Brain microvascular endothelial cell (primary cell): Measurements from ENCODE around the gene CEP192.

Source experiments
- DNase-seq: peaks from one replicate; pipeline ENCODE4 v3.0.0-alpha.2; 2020
- H3K27ac ChIP-seq: fragments of 250-450 bp; sonication (Bioruptor Pico); 2 replicates; pipeline ENCODE4 v1.5.1; 2020; ENCODE audit warnings: mild to moderate bottlenecking, moderate library complexity
- H3K27me3 ChIP-seq: fragments of 250-450 bp; sonication (Bioruptor Pico); replicated peaks from 2 replicates; pipeline ENCODE4 v1.5.1; 2020; ENCODE audit warnings: mild to moderate bottlenecking
- H3K36me3 ChIP-seq: fragments of 250-450 bp; sonication (Bioruptor Pico); replicated peaks from 2 replicates; pipeline ENCODE4 v1.5.1; 2020; ENCODE audit warnings: mild to moderate bottlenecking
- H3K4me3 ChIP-seq: 2 replicates; pipeline ENCODE4 v1.5.1; 2011; ENCODE audit warnings: low read depth, mild to moderate bottlenecking, control low read depth, low read length, moderate library complexity
- in situ Hi-C: cut with HindIII; loops from 2 replicates; pipeline ENCODE4 v1.10.0; 2017; ENCODE audit warnings: low sequenced_read_pairs, low pct_ligation_motif_present
- TF ChIP-seq, protein P1 (sequence below): IDR thresholded peaks from 2 replicates; pipeline ENCODE4 v1.5.1; 2011; ENCODE audit warnings: low read depth, mild to moderate bottlenecking, moderate library complexity, low read length, control low read depth, inconsistent platforms; ENCODE audit errors: missing control alignments

The CEP192 gene

DNA sequence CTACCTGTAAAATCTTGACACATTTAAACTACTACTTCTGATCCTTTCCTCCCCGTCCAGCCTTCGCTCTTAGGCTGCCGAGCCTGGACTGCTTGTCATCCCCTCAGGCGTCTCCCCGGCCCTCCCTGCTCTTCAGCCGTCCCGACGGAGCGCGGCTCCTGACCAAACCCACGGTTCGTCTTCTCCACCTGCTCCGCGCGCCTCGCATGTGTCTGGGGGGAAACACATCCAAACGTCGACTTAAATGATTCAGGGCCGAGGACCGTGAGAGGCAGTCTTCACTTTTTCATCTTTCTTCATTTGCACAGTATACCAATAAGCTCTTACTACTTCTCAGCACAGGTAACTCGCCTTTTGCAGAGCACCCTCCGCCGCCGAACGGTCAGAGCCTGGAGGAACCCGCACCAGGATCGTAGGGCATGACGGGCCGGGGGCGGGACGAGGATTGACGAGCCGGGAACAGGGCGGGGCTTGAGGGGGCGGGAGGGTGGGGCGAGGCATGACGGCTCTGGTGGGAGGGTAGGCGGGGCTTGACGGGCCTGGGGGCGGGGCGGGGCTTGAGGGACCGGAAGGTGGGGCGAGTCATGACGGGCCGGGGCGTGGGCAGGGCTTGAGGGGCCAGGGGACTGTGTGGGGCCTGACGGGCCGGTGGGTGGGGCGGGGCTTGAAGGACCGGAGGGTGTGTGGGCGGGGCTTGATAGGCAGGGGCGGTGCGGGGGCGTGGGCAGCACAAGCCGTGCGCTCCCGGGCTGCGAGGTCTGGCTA, 43.7 kb upstream of the CEP192 start, which contains the start of gene SEH1L:
Gene SEH1L, plus strand, starts transcription at position 727 of the 765 bp plus-strand sequence. CDS start 111 bp downstream, outside the sequence.
- Histone ChIP-seq H3K4me3 (peak within 1 kb of the TSS; percentile 82), H3K36me3 (no peaks in the 10 kb centered on the region), H3K27ac (peak within 1 kb of the TSS; percentile 97), H3K27me3 (no peaks in the 10 kb centered on the region)
- peak; percentile 97 for DNase-seq
- TF ChIP-seq, protein P1, sequence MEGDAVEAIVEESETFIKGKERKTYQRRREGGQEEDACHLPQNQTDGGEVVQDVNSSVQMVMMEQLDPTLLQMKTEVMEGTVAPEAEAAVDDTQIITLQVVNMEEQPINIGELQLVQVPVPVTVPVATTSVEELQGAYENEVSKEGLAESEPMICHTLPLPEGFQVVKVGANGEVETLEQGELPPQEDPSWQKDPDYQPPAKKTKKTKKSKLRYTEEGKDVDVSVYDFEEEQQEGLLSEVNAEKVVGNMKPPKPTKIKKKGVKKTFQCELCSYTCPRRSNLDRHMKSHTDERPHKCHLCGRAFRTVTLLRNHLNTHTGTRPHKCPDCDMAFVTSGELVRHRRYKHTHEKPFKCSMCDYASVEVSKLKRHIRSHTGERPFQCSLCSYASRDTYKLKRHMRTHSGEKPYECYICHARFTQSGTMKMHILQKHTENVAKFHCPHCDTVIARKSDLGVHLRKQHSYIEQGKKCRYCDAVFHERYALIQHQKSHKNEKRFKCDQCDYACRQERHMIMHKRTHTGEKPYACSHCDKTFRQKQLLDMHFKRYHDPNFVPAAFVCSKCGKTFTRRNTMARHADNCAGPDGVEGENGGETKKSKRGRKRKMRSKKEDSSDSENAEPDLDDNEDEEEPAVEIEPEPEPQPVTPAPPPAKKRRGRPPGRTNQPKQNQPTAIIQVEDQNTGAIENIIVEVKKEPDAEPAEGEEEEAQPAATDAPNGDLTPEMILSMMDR: no peak
- in situ Hi-C loops: no loop called here

DNA sequence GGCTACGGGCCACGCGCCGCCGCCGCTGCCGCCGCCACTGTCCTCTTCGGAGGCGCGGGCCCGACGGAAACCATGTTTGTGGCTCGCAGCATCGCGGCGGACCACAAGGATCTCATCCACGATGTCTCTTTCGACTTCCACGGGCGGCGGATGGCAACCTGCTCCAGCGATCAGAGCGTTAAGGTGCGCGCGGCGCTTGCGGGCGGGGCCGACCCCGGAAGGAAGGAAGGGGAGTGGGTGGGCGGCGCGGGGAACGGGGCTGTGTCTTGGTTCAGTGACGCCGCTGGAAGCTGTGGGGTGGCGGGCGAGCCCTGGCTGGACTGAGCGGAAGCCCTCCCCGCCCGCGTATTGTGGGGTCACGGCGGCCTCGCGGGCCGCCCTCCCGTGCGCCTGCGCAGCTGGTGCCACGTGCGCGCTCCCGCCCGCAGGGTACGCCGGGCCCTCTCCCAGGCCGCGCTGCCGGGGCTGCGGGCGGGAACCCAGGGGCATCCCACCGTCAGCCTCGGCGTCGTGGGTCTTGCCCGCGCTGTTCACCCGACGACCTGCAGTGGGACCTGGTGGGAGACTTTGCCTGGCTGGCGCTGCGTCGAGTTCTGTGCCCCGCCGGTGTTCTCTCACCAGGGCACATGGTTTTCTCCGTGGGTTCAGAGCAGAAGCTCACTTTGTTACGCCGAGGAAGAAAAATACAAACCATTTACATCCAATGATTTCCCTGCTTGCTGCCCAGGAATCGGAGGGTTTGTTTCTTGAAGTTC, 42.9 kb upstream of the CEP192 start:
- DNase-seq: peak; percentile 92
- in situ Hi-C loops: no loop called here
- Histone ChIP-seq H3K36me3 (peaks cover 1% of the 10 kb centered on the region), H3K27ac (peak overlapping the region; percentile 93), H3K27me3 (no peaks in the 10 kb centered on the region), H3K4me3 (peak overlapping the region; percentile 70)
- TF ChIP-seq, protein P1: no peak

DNA sequence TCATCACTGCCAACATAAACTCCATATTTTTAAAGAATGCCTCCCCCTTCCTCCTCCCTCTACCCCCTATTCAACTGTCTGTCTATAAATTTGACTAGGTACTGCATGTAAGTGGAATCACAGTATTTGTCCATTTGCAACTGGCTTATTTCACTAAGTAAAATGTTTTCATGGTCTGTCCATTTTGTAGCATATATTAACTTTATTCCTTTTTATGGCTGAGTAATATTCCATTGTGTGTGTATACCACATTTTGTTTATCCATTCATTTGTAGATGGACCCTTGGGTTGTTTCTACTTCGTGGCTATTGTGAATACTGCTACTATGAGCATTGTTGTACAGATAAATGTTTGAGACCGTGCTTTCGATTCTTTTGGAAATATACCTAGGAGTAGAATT, 32.7 kb upstream of the CEP192 start:
- no peak overlapping the region for H3K27ac ChIP-seq
- no peak overlapping the region for H3K4me3 ChIP-seq
- in situ Hi-C loops: no loop called here
- H3K27me3 ChIP-seq: no peaks in the 10 kb centered on the region
- DNase-seq: no peak
- TF ChIP-seq, protein P1: no peak
- peaks cover 23% of the 10 kb centered on the region for H3K36me3 ChIP-seq

DNA sequence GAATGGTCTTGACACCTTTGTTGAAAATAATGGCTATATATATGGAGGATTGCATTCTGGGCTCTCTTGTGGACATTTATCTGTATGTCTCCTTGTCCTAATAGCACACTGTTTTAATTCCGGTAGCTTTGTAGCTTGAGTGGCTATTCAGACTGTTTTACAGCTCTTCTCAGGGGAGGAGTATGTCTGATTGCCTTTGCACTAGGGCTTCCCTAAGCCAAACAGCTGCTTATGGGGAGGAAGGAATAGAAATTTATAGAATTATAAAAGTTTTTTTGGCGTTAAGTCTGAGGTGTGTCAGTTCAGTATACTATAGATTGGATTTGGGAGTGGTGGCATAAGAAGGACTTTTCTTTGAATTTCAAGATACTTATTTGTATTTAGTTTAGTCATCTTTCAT, 30.8 kb upstream of the CEP192 start:
- no peaks in the 10 kb centered on the region for H3K27me3 ChIP-seq
- TF ChIP-seq, protein P1: no peak
- H3K27ac ChIP-seq: no peak overlapping the region
- no peak for DNase-seq
- in situ Hi-C loops: no loop called here
- H3K4me3 ChIP-seq: no peak overlapping the region
- H3K36me3 ChIP-seq: peaks cover 25% of the 10 kb centered on the region

DNA sequence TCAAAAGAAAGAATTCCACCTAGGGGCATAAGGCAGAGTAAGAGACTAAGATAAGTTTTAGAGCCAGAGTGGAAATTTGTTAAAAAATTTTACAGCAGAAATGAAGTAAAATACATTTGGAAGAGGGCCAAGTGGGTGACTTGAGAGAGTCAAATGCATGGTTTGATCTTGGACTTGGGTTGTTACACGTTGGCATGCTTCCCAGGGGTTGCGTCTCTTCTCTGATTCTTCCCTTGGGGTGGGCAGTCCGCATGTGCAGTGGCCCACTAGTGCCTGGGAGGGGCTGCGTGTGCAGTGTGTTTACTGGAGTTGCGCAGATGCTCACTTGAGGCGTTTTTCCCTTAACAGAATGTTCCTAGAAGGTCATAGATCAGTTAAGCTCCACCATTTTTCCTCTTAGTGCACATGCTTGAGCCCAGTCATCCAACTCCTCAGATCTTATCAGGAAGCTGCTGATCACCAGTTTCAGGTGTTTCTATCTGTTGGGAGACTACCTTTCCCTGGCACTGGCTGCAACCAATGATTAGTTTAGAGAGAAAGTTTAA, 30.2 kb upstream of the CEP192 start:
- Histone ChIP-seq H3K27ac (no peak overlapping the region), H3K36me3 (peaks cover 22% of the 10 kb centered on the region), H3K4me3 (no peak overlapping the region), H3K27me3 (no peaks in the 10 kb centered on the region)
- in situ Hi-C loops: no loop called here
- no peak for DNase-seq
- TF ChIP-seq, protein P1: no peak
